ENCODE data around the gene PRPF39.
"Not testable (repeated sequence)": the region's sequence is repeated elsewhere in the genome, so short reads cannot be mapped to it uniquely, and the experiment has no call there.

The PRPF39 gene

DNA sequence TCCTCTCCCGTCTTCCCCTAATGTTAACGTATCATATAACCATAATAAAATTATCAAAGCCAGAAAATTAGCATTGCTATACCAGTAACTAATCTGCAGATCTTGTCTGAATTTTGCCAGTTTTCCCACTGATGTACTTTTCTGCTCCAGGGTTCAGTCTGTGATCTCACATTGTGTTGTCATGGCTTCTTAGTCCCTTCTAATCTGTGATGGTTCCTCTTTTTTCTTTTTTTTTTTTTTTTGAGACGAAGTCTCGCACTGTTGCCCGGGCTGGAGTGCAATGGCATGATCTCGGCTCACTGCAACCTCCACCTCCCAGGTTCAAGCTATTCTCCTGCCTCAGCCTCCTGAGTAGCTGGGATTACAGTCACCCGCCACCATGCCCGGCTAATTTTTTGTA is 58.2 kb downstream of the PRPF39 start:
- not testable (repeated sequence) for DNase-seq

DNA sequence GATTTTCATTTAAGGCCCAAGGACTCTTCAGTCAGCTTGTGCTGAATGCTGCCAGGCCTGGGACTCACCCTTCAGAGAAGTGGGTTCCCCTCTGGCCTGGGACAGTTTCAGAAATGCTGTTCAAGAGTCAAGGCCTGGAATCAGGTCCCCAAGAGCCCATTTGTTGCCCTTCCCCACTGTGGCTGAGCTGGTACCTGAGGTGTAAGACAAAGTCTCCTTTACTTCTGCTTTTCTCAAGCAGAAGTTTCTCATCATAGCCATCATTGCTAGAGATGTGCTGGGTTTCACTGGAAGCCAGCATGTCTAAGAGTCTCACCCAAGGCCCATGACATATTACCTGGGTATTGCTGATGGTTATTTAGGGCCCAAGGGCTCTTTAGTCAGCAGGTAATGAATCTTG is 60.7 kb downstream of the PRPF39 start:
- DNase-seq, result no peak

DNA sequence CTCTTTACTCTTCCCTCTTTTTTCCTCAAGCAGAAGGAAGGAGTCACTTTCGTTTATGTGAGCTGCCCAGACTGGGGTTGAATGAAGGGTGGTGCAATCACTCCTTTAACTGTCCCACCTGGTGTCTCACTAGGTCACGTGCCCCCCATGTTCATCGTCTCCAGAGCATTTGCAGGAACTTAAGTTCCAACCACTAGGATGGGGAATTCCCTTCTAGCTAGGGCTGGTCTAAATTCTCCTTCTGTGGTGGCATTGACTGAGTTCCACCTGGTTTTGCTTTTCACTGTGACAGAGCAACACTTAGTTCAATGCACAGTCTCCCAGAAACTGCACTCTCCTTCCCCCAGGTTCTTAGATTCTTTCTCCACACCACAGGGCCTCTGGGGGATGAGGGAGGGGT is 61.3 kb downstream of the PRPF39 start:
- DNase-seq, result no peak

DNA sequence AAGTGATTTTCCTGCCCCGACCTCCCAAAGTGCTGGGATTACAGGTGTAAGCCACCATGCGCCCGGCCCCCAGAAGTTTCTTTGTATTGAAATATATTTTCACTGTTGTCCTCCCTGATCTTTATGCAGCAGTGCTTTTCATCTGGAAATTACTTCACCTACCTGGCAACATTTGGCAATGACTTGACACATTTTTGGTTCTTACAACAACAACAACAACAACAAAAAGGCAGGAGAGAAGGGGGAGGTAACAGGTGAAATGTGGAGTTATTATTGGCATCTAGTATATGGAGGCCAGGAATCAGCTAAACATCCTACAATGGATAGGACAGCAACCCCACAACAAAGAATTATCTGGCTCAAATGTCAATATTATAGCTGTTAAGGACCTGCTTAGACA is 65.7 kb downstream of the PRPF39 start:
- no peak for DNase-seq

DNA sequence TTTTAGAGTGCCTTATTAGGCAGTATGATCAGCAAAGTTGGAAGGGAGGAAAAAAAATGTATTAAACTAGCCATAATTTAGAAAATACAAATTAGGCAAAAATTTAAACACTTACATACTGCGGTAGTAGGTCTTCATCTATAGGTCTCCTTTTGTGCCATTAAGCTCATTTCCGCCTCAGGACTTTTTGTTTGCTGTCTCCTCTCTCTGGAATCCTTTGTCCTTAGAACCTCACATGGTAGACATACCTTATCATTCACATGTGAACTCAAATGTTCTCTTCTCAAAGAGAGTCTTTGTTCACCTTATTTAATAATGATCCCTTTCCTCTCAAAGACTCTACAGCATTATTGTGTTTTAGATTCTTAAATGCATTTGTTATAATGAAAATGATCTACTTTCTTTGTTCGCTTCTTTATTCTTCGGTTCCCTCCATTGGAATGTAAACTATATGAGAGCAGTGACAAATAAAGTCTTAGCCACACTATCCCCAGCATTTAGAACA is 66.5 kb downstream of the PRPF39 start:
- no peak for DNase-seq

DNA sequence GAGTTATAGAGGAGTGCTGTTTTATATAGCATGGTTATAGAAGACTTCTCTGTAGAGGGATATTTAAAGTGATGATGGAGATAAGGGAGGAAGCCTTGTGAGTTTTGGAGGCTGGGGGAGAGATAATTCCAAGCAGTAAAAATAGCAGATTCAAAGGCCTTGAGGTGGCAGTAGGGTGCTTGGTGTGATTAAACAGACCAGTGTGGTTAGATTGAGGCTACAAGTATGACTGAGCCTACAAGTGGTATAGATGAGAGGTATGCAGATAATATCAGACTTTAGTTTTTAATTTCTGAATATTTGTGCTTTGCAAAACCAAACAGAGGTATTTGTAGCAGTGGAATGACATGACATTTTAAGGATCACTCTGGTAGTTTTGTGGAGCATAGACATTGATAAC is 72.2 kb downstream of the PRPF39 start:
- DNase-seq, result no peak

All from NCI-H446 treated with DMSO at 0.1 percent for 48 hours (cell line).